NCI-H2029 (cell line): ENCODE results near the gene SFMBT2.

ENCODE experiments used
- DNase-seq: peaks from one replicate; lab custom pipeline; 2025; lab: John Stamatoyannopoulos, UW

The SFMBT2 gene

DNA sequence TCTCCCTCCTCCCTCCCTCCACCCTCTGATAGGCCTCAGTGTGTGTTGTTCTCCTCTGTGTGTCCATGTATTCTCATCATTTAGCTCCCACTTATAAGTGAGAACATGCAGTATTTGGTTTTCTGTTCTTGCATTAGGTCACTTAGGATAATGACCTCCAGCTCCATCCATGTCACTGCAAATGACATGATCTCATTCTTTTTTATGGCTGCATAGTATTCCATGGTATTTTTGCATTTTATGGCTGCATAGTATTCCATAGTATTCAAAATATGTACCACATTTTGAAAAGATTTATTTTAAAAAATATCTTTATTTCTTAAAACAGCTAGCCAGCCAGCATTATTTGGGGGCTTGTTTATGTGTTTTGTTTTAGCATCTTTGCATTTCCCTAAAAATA, 275.6 kb downstream of the SFMBT2 start:
- no peak for DNase-seq

DNA sequence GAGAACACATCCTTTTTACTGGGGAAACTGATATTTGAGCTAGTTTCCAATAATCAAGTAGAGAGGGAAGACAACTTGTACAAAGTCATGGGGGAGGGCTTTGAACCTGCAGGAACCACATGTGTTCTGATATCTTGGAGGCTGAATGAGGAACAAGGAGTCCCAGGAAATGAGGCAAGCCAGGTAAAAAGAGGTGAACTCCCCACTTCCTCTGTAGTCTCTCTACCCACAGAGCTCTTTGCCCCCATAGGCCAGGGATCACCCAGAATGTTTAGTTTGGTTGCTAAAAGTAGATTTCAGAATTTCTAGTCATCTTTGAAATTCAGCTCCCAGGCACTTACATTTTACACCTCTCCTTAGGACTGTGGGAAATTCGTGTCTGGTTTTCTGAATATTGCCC, 276.4 kb downstream of the SFMBT2 start:
- no peak for DNase-seq

GRCh38 chr10:7133958-7134357, 276.9 kb downstream of the SFMBT2 start:
- DNase-seq: no peak

DNA sequence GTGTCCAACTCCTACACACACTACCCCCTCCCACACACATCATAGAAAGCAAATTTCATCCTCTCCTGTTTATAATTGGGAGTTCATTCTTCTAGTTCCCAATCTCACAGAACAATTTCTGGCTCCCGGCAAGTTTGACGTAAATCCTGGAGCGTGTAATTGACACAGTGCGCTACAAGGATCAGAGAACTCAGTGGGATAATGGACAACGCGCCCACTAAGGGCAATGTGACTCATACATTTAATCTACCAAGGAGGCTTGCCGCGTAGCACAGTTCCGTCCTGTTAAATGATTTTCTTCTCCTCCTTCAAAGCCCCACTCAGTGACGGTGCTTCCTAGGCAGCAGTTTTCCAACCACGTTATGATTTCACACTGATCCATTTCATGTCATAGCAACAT, 277.6 kb downstream of the SFMBT2 start:
- no peak for DNase-seq

DNA sequence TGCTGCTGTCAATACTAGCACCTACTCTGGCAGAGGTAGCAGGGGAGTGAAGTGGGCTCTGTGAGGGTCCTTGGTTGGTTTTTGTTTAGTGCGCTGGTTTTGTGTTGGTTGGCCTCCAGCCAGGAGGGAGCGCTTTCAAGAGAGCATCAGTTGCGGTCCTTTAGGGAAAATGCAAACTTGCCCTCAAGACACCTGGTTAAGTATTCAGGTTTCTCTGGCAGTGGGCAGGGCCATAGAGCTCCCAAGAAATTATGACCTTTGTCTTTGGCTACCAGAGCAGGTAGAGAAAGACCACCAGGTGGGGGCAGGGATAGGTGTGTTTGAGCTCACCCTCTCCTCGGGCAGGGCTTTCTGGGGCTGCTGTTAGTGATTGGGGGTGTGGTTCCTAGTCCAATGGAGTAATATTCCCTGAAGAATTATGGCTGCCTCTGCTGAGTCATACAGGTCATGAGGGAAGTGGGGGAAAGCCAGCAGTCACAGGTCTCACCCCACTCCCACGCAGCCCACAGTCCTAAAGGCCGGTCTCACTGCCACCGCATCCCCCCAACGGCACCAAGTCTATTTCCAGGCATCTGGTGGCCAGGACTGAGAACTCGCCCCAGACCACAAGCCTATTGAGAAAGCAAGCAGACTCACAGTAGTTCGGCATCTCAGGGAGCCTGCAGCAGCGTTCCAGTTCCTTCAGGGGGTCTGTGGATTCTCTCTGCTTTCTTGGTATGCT, 280.5 kb downstream of the SFMBT2 start:
- no peak for DNase-seq

- no peak for DNase-seq
These were observed 287.1 kb downstream of the SFMBT2 start for GRCh38 chr10:7123774-7124173.

- no peak for DNase-seq
These were observed 288.3 kb downstream of the SFMBT2 start for GRCh38 chr10:7122561-7122960.

DNA sequence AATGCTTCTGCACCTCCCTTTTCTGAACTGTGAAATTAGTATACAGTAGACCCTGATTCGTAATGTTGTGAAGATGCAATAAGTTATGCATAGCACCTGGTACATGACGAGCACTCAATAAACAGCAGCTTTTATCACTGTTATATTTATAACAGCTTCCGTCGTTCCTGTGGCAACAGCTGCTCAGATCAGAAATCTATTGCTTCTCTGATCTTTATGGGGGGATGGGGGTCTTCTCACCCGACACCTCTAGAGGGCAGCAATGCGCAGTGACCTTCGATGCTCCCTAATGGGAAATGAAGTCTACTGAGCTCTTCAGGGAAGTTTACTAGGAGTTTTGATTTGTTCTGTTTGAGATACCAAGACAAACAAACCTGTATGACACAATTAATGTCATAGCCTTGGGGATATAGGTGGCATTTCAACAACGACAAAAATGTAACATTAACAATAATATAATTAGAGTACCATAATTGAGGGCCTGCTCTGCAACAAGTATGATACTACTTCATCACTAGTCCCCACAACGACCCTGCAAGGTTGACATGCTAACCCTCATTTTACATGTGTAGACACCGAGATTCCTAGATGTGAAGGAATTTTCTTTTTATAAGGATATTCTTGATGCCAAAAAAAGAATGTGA, 289.6 kb downstream of the SFMBT2 start:
- DNase-seq: no peak

- no peak for DNase-seq
These were observed 291.4 kb downstream of the SFMBT2 start for GRCh38 chr10:7119325-7120015.

- no peak for DNase-seq
These were observed 292.8 kb downstream of the SFMBT2 start for GRCh38 chr10:7117806-7118674.

DNA sequence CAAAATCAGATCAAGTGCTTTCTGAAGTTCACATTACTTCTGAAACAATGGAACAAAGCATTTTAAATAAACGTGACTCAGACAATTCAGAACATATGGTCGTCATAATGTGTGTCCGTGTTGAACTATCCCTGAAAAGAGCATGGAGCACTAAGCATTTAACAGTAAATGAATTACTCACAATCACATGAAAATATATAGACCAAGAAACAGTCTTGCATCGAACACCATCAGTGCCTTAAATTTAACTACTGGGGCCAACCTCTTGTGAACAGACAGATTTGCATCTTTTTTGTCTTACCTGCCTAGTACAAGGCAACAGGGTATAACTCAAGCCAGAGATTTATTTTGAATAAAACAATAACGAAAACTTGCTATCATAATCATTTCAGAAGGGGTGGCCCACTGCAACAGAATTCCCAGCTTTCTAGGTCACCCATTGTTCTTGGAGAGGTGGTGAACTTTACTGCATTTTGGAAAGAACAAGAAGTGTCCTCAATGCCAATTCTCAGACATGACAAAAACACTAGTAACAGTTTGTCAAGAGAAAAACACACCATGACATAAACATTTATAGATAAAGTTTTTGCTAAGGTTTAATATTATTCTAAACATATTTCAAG, 293.5 kb downstream of the SFMBT2 start:
- no peak for DNase-seq

DNA sequence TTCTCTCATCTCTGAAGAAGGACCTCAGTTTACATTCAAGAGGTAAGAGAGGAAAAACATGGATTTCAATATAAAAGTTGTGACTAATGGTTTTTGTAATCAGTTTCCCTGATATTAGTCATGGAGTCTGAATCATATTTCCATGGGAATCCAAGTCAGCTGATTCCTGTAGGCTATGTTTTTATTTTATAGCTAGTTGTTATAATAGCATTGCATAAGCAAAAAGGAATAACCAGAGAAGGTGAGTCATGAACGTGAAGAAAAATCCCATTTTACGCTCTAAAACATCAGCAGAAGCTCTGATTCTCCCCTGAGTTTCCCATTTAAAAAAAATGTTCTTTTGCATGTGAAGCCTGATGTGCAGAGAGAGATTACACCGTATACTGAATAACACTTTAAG, 299.3 kb downstream of the SFMBT2 start:
- no peak for DNase-seq

DNA sequence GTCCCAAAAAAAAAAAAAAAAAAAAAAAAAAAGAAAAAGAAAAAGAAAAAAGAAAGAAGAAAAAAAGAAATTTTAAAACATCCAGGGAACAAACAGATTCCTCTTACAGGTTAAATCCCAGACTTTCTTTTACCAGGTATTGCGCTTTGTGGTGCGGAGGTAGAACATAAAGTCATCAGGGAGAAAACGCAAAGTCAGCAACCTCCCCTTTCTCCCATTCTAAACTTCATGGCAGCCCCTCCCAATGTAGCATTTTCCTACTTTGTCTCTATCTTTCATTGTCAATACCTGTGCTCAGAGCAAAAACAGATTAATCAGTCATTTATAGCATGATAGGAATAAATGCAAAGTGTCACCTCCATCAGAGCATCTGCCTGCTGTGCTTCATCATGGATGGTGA, 299.7 kb downstream of the SFMBT2 start:
- no peak for DNase-seq
